GM12874 (cell line): ENCODE data around the gene C1QTNF3.
A peak's percentile ranks its signal among the peaks of the same experiment; 100 is the strongest.

Source experiments
- CTCF ChIP-seq: IDR thresholded peaks from 2 replicates; pipeline ENCODE4 v1.5.1; 2011; ENCODE audit warnings: low read depth, mild to moderate bottlenecking, control low read depth, low read length, moderate library complexity; ENCODE audit not compliant: insufficient read depth

The C1QTNF3 gene

GRCh38 chr5:34002629-34003328, 40.2 kb downstream of the C1QTNF3 start:
- no peak for TF ChIP-seq CTCF

- no peak for TF ChIP-seq CTCF
Measured at GRCh38 chr5:34001241-34001841, 41.7 kb downstream of the C1QTNF3 start.

GRCh38 chr5:33999978-34000377, 43.0 kb downstream of the C1QTNF3 start:
- no peak for TF ChIP-seq CTCF

- peak; percentile 51 for TF ChIP-seq CTCF
Measured at GRCh38 chr5:33997331-33997983, 45.6 kb downstream of the C1QTNF3 start.

GRCh38 chr5:33995865-33996264, 47.1 kb downstream of the C1QTNF3 start:
- no peak for TF ChIP-seq CTCF

- TF ChIP-seq CTCF, result no peak
Measured at GRCh38 chr5:33994845-33995244, 48.2 kb downstream of the C1QTNF3 start.

GRCh38 chr5:33992864-33993263, 50.1 kb downstream of the C1QTNF3 start:
- no peak for TF ChIP-seq CTCF
